ENCODE measurements around the gene HLA-G.

DNA sequence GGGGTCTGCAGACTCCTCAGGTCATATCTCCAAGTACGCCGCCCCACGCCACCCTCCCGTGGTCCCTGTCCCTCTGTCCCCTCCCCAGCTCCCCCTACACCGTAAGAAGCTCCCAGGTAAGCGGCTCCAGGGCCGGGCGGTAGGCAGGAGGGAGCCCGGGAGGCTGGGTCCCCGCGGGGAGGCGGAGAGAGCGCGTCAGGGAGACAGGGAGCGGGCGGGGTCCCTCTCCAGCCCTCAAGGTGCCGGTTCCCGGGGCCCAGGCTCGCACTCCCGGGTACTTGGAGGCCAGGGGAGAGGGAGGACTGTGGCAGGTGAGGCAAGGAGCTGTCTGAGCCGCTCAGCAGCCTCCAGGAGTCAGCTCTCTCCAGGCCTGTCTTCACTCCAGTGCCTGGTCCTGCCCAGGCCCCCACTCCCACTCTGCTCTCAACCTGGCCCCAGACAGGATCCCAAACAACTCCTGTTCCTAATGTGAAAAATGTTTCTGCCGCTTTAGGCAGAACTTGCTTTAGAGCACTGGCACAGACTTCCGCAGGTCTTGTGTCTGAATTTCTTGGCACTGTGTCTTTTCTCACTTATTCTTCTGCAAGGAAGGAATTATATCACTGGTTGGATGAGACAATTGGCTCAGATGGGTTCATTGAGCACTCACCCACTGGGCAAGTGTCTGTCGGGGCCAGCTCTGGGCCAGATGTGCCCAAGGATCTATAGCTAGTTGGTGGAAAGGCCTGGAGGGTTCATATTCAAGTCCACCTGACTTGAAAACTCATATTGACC lies 36.6 kb downstream of the HLA-G start:
- TF ChIP-seq, protein P1, sequence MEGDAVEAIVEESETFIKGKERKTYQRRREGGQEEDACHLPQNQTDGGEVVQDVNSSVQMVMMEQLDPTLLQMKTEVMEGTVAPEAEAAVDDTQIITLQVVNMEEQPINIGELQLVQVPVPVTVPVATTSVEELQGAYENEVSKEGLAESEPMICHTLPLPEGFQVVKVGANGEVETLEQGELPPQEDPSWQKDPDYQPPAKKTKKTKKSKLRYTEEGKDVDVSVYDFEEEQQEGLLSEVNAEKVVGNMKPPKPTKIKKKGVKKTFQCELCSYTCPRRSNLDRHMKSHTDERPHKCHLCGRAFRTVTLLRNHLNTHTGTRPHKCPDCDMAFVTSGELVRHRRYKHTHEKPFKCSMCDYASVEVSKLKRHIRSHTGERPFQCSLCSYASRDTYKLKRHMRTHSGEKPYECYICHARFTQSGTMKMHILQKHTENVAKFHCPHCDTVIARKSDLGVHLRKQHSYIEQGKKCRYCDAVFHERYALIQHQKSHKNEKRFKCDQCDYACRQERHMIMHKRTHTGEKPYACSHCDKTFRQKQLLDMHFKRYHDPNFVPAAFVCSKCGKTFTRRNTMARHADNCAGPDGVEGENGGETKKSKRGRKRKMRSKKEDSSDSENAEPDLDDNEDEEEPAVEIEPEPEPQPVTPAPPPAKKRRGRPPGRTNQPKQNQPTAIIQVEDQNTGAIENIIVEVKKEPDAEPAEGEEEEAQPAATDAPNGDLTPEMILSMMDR (IDR thresholded peaks at IDR 0.05) = no peak
- TF ChIP-seq ZFX (IDR thresholded peaks at IDR 0.05; ENCODE audit: borderline replicate concordance) = no peak

All from 22Rv1 (cell line).